HepG2 (cell line): ENCODE results near the gene ESX1. TPM values are rescaled to one million over a fixed set of nuclear protein-coding genes. Genes with fewer than 3 reads are reported as not detected.

Experiments used
- ATAC-seq: fragments of 200-7000 bp; cut with Tn5 transposase; 3 replicates; pipeline ENCODE4 v1.9.1; 2020; ENCODE audit warnings: mild to moderate bottlenecking, moderate library complexity
- BruUV-seq: library from RNA; stranded (reverse); fragments of 400-500 nt; replicated peaks from 2 replicates; lab custom pipeline; 2021; lab: Mats Ljungman, UMichigan
- CTCF ChIA-PET: fragments of 300-600 bp; formaldehyde crosslinking; extraction: SDS; loops from one replicate; lab custom pipeline; 2021; ENCODE audit warnings: low total read pairs, inconsistent platforms, low intra/inter-chr PET ratio; lab: Yijun Ruan, JAX
- POLR2A ChIA-PET: fragments of 350-600 bp; sonication (Branson Sonifier 250); formaldehyde crosslinking; loops from one replicate; lab custom pipeline; 2020; ENCODE audit warnings: antibody characterized with exemption, inconsistent platforms; lab: Yijun Ruan, JAX
- DNase-seq: peaks from one replicate; pipeline ENCODE4 v3.0.0-alpha.2; 2015; ENCODE audit warnings: low spot score
- FAIRE-seq: peaks from 3 replicates; lab custom pipeline; 2011; peaks lifted over from hg19 to GRCh38; lab: Jason Lieb, UNC
- H2AFZ ChIP-seq: one replicate; pipeline ENCODE4 v1.6.1; 2011; ENCODE audit warnings: low read length, inconsistent platforms
- H3K27ac ChIP-seq: fragments of 300-600 bp; 3 replicates; pipeline ENCODE4 v1.8.0; 2011; ENCODE audit warnings: mixed run types, mild to moderate bottlenecking, mixed read lengths, low read length, inconsistent platforms; ENCODE audit not compliant: insufficient read depth; ENCODE audit errors: extremely low read length
- H3K27me3 ChIP-seq, 2 experiments: fragments of 200-600 bp in 1 of 2; 2 replicates in 1 of 2; 3 replicates in 1 of 2; pipeline versions ENCODE4 v1.6.0 to v1.8.0; 2011; ENCODE audit warnings: low read length in 2 of 2, mild to moderate bottlenecking in 2 of 2, moderate library complexity in 2 of 2, inconsistent platforms in 1 of 2; ENCODE audit not compliant: insufficient read depth in 2 of 2, control insufficient read depth in 1 of 2
- H3K36me3 ChIP-seq, 2 experiments: fragments of 200-600 bp in 1 of 2; replicated peaks in 1 of 2; 2 replicates in 1 of 2; 3 replicates in 1 of 2; pipeline versions ENCODE4 v1.5.1 to v1.8.0; 2011; ENCODE audit warnings: low read length in 2 of 2, inconsistent platforms in 1 of 2; ENCODE audit not compliant: insufficient read depth in 2 of 2, control insufficient read depth in 1 of 2
- H3K4me1 ChIP-seq: 2 replicates; pipeline ENCODE4 v1.5.1; 2012; ENCODE audit warnings: low read length, inconsistent platforms; ENCODE audit not compliant: insufficient read depth
- H3K4me2 ChIP-seq: 2 replicates; pipeline ENCODE4 v1.6.0; 2011; ENCODE audit warnings: low read depth, low read length, inconsistent platforms
- H3K4me3 ChIP-seq, 3 experiments: fragments of 200-600 bp in 1 of 3; sonication (generic), shearing (Covaris generic) in 1 of 3; replicated peaks in 1 of 3; 2 replicates each; pipeline ENCODE4 v1.5.1; 2011 to 2016; ENCODE audit warnings: low read length in 3 of 3, inconsistent platforms in 2 of 3, low read depth in 2 of 3, mild to moderate bottlenecking in 2 of 3, control low read depth in 1 of 3, mixed read lengths in 1 of 3; ENCODE audit not compliant: insufficient read depth in 1 of 3
- H3K79me2 ChIP-seq: one replicate; pipeline ENCODE4 v1.6.1; 2011; ENCODE audit warnings: low read length, inconsistent platforms; ENCODE audit not compliant: insufficient read depth
- H3K9ac ChIP-seq: 2 replicates; pipeline ENCODE4 v1.6.0; 2011; ENCODE audit warnings: mild to moderate bottlenecking, low read depth, low read length, inconsistent platforms; ENCODE audit not compliant: insufficient read depth
- H3K9me3 ChIP-seq: 2 replicates; pipeline ENCODE4 v1.5.1; 2012; ENCODE audit warnings: mild to moderate bottlenecking, low read length
- H4K20me1 ChIP-seq: 2 replicates; pipeline ENCODE4 v1.6.0; 2011; ENCODE audit warnings: inconsistent platforms, mild to moderate bottlenecking, low read length, moderate library complexity; ENCODE audit not compliant: insufficient read depth
- BRF2 ChIP-seq: sonication (generic); formaldehyde crosslinking; IDR thresholded peaks from 2 replicates; pipeline ENCODE4 v1.8.1; 2022; ENCODE audit warnings: mild to moderate bottlenecking, missing genetic modification reagents
- CSRNP2 ChIP-seq: sonication (generic); formaldehyde crosslinking; conservative IDR thresholded peaks from 2 replicates; pipeline ENCODE4 v1.8.0; 2022; ENCODE audit warnings: low read depth, missing genetic modification reagents
- FLYWCH1 ChIP-seq: sonication (generic); formaldehyde crosslinking; IDR thresholded peaks from 2 replicates; pipeline ENCODE4 v1.8.1; 2023; ENCODE audit warnings: mild to moderate bottlenecking, missing genetic modification reagents
- HES4 ChIP-seq: sonication (generic); formaldehyde crosslinking; IDR thresholded peaks from 2 replicates; pipeline ENCODE4 v1.9.0; 2021; ENCODE audit warnings: mild to moderate bottlenecking, missing genetic modification reagents, borderline replicate concordance
- HINFP ChIP-seq: sonication (generic); formaldehyde crosslinking; IDR thresholded peaks from 2 replicates; pipeline ENCODE4 v1.4.0; 2020; ENCODE audit warnings: low read depth, mild to moderate bottlenecking, missing genetic modification reagents
- NFATC3 ChIP-seq: sonication (generic); formaldehyde crosslinking; IDR thresholded peaks from 2 replicates; pipeline ENCODE4 v1.5.1; 2020; ENCODE audit warnings: mild to moderate bottlenecking, missing genetic modification reagents
- ZNF292 ChIP-seq: sonication (generic); formaldehyde crosslinking; IDR thresholded peaks from 2 replicates; pipeline ENCODE4 v1.8.1; 2022; ENCODE audit warnings: mild to moderate bottlenecking, low read depth, missing genetic modification reagents, borderline replicate concordance
- ZNF607 ChIP-seq: sonication (generic); formaldehyde crosslinking; IDR thresholded peaks from 2 replicates; pipeline ENCODE4 v1.5.1; 2020; ENCODE audit warnings: missing genetic modification reagents, mild to moderate bottlenecking, borderline replicate concordance
- ZNF816 ChIP-seq: sonication (generic); formaldehyde crosslinking; IDR thresholded peaks from 2 replicates; pipeline ENCODE4 v1.8.0; 2022; ENCODE audit warnings: missing genetic modification reagents, mild to moderate bottlenecking, borderline replicate concordance
- WGBS: methylation state at CpG from one replicate; pipeline ENCODE4 v1.1.6; 2017; ENCODE audit warnings: low lambda C conversion rate; 5-methylcytosine and 5-hydroxymethylcytosine counted together
- in situ Hi-C: cut with HindIII; loops from 2 replicates; pipeline ENCODE4 v1.10.0; 2017; ENCODE audit warnings: low pct_unique_long_range_greater_than_20kb; ENCODE audit not compliant: extremely low pct_ligation_motif_present
- intact Hi-C: fragments of 100-400 bp; cut with micrococcal nuclease; formaldehyde crosslinking; loops from one replicate; pipeline ENCODE4 v1.10.0; 2022; ENCODE audit not compliant: unreplicated experiment
- polyA plus RNA-seq, 8 experiments: library from polyadenylated mRNA; depleted of rRNA in 3 of 8; stranded (reverse) in 7 of 8; unstranded in 1 of 8; fragments of >200 nt; fragmentation: Illumina TruSeq in 4 of 8; extraction: Trizol in 4 of 8; gene quantifications; 2 replicates each; pipeline versions ENCODE4 v1.2.1 to v1.2.3, GENCODE V29; 2011 to 2016; ENCODE audit warnings: low read depth in 4 of 8, missing spikeins in 1 of 8, mixed read lengths in 1 of 8; ENCODE audit not compliant: insufficient read depth in 1 of 8
- total RNA-seq, 5 experiments: library from RNA; depleted of rRNA; stranded (reverse); fragments of >200 nt; fragmentation: Illumina TruSeq; extraction: Trizol; gene quantifications; 2 replicates each; pipeline ENCODE4 v1.2.3, GENCODE V29; 2016; ENCODE audit warnings: low read depth in 1 of 5

The ESX1 gene
- total and polyA plus RNA-seq, 2 of the 13 experiments (the other 11 are each of a cell fraction or from before 2014, with no cell fraction given), result not detected

- H3K4me2 ChIP-seq, result no peak overlapping the region
- ChIA-PET CTCF (no interaction called here), POLR2A (no interaction called here)
- intact Hi-C loops, result no loop called here
- no peak overlapping the region for H3K4me3 ChIP-seq
- H3K27me3 ChIP-seq, result no peaks in the 10 kb centered on the region; a peak in 1 of 5 replicates
- H3K27ac ChIP-seq, result no peak overlapping the region
- H4K20me1 ChIP-seq, result no peaks in the 10 kb centered on the region
- H2AFZ ChIP-seq, result no peak overlapping the region
- no peak overlapping the region for H3K9ac ChIP-seq
- no peaks in the 10 kb centered on the region for H3K9me3 ChIP-seq
- 3% methylated on average over 4 of the region's 4 CpGs for WGBS
- no peak for ATAC-seq
- no peaks in the 10 kb centered on the region for H3K36me3 ChIP-seq
- H3K79me2 ChIP-seq, result no peaks in the 10 kb centered on the region
- no peak for FAIRE-seq
- BruUV-seq, result no TSS peak
- no peak for TF ChIP-seq HES4 (CRISPR knock-in tag)
- TF ChIP-seq ZNF816, result no peak
- no peak for TF ChIP-seq ZNF292 (CRISPR knock-in tag)
- TF ChIP-seq ZNF607, result no peak
- TF ChIP-seq FLYWCH1 (CRISPR knock-in tag), result no peak
- TF ChIP-seq HINFP, result no peak
- no peak for TF ChIP-seq CSRNP2 (CRISPR knock-in tag)
- no peak for TF ChIP-seq BRF2 (CRISPR knock-in tag)
- no peak for TF ChIP-seq NFATC3 (CRISPR knock-in tag)
- in situ Hi-C loops, result no loop called here
- DNase-seq, result no peak
- no peaks in the 10 kb centered on the region for H3K4me1 ChIP-seq
Measured at GRCh38 chrX:104285201-104285600, 30.5 kb upstream of the ESX1 start.
